ENCODE measurements around the gene STRBP.
"Not testable (repeated sequence)": the region's sequence is repeated elsewhere in the genome, so short reads cannot be mapped to it uniquely, and the experiment has no call there.

Gene STRBP

DNA sequence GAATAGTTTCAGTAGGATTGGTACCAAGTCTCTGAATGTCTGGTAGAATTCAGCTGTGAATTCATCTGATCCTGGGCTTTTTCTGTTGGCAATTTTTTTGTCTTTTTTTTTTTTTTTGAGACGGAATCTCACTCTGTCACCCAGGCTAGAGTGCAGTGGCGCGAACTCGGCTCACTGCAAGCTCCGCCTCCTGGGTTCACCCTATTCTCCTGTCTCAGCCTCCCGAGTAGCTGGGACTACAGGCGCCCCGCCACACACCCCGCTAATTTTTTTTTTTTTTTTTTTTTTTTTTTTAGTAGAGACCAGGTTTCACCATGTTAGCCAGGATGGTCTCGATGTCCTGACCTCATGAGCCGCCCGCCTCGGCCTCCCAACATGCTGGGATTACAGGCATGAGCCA, 67.9 kb downstream of the STRBP start:
- DNase-seq (ENCODE audit: low read depth in 1 of 2, low spot score in 1 of 2), result not testable (repeated sequence)

DNA sequence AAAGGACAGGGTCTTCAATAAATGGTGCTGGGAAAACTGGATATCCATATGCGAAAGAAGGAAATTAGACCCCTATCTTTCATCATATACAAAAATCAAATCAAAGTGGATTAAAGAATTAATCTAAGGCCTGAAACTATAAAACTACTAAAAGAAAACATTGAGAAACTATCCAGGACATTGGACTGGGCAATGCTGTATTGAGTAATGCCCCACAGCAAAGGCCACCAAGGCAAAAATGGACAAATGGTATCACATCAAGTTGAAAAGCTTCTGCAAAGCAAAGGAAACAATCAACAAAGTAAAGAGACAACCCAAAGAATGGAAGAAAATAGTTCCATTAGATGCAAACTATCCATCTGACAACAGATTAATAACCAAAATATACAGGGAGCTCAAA, 72.3 kb downstream of the STRBP start:
- DNase-seq (ENCODE audit: low read depth in 1 of 2, low spot score in 1 of 2), result no peak

DNA sequence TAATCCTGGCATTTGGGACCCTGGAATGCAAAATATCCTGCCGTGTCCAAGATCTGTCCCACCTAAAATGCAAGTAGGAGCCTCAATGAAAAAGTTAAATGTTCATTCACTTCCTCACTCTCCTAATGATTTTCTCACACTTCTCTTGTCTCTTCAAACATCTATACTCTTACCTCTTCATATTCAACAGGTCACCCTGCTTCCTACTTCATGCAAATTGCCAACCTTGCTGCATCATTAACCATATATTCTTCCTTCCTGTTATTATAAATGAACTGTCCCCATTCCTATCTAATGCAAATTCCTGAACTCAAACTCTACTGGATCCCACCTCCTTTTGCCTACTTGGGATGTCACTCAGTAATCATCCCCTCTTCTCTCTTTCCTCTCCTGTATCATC, 74.4 kb downstream of the STRBP start:
- no peak for DNase-seq (ENCODE audit: low read depth in 1 of 2, low spot score in 1 of 2)

DNA sequence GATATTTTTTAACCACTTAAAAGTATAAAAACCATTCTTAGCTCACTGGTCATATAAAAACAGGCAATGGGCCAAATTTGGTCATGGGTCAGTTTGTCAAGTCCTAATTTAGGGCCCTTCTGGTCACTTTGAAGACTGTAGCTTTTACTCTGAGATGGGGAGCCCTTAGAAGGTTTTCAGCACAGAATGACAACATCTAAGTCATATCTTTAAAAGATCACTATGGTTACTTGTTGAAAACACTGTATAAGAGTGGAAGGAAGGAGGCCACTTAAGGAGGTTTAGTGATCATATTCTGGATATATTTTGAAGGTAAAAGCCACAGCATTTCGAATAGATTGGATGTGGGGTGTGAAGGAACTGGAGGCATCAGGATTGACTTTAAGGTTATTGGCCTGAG, 76.7 kb downstream of the STRBP start:
- DNase-seq (ENCODE audit: low read depth in 1 of 2, low spot score in 1 of 2), result no peak

DNA sequence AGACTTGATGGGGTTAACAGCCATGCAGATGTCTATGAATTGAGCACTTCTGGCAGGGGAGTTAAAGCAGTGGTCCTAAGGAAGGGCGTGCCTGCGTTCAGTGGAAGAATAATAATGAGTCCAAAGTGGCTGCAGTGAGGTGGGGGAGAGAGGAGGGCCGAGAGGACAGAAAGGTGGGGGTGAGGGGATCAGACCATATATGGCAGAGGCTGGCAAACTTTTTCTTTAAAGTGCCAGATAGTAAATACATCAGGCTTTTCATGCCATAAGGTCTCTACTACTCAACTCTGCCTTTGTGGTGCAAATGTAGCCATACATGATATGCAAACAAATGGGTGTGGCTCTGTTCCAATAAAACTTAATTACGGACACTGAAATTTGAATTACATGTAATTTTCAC, 77.1 kb downstream of the STRBP start:
- DNase-seq (ENCODE audit: low read depth in 1 of 2, low spot score in 1 of 2), result no peak

DNA sequence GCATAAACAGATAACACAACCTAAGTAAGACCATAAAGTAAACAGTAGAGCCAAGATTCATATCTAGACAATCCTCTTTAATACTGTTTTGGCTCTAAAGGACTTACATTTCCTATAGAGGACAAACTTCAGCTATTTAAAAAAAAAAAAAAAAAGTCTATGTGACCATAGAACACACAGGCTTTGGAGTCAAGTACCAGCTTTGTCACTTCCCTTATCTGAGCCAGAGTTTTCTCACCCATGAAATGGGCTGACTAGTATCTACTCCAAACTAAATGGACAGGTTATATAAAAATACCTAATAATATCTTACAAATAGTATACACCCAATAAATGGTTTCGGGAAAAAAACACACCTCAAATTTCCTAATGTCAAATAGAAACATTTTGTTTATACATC, 81.3 kb downstream of the STRBP start:
- DNase-seq (ENCODE audit: low read depth in 1 of 2, low spot score in 1 of 2), result no peak

DNA sequence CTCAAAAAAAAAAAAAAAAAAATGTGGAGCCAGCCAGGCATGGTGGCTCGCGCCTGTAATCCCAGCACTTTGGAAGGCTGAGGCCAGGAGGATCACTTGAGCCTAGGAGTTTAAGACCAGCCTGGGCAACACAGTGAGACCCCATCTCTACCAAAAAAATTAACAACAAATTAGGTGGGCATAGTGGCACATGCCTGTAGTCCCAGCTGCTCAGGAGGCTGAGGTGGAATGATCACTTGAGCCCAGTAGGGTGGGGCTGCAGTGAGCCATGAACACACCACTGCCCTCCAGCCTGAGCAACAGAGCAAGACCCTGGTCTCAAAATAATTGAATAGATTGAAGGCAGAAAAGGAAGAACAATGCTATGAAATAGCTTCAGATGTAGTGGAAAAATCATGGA, 82.4 kb downstream of the STRBP start:
- DNase-seq (ENCODE audit: low read depth in 1 of 2, low spot score in 1 of 2), result not testable (repeated sequence)

DNA sequence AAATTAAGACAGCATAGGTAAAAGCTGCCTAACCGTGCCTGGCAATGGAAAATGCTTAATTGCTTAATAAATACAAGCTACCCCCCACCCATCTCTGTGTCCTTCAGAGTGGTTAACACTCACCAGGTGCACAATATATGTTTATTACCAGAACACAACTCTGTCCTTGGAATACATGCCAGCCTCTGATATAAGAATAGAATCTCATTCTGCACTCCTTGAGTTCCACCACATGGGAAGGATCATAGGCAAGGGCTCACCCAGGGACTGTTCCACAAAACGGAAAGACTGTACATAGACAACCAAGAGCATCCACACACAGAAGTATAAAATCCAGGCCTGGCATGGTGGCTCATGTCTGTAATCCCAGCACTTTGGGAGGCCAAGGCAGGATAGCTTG, 91.4 kb downstream of the STRBP start:
- no peak for DNase-seq (ENCODE audit: low read depth in 1 of 2, low spot score in 1 of 2)

DNA sequence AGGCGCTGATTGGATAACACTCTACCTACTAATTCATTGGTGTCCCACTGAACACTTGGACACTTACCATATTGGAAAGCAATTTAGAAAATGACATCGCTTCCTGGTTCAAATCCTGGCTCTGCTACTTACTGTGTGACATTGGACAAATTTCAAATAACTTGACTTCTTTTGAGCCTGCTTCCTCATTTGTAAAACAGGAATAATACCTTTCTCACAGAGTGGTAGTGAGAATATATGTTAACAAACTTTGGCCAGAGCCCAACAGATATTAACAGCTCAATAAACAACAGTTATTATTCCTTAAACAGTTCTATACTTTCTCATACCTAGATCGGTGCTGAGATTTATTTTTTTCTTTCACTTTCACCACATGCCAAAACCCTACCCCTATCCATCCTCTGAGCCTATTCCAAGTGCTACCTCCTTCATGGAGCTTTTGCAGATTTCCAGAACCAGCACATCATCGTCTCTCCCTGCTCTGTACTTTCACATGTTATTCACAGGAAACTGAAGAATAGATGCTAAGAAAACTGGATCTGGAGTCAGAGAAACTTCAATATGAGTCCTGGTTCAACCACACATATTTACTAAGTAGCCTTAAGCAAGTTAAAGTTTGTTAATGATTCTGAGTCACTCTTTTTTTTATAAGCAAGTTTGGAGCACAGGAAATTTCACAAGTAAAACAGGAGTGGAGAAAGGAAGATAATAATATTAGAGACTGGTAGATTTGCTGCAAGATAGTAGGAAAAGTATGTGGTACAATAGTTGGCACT, 92.3 kb downstream of the STRBP start:
- no peak for DNase-seq (ENCODE audit: low read depth in 1 of 2, low spot score in 1 of 2)

DNA sequence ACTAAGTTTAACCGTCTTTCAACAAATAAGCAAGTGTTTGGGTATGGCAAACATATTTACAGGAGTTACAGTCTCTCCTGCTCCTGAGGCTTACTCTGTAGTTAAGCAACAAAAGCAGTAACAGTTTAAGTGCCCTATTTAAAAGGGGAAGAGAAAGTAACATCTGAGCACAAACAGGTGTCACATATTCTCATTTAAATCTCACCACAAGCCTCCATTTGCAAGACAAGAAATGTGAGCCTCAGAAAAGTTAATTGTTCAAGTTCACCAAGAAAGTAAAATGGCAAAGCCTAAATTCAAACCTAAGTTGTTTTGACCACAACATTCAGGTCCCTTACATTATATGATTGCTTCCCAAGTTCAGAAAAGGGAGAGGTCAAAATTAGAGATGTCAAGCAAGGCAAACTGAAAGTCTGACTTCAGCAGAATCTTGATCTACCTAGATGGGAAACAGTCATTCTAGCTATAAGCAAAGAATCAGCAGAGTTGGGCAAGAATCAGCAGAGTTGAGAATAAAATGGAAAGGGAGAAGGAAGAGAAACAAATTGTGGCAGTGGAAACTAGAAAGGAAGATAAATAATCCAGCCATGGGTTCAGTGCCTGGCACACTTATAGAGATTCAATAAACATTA, 93.4 kb downstream of the STRBP start:
- DNase-seq (ENCODE audit: low read depth in 1 of 2, low spot score in 1 of 2), result no peak

DNA sequence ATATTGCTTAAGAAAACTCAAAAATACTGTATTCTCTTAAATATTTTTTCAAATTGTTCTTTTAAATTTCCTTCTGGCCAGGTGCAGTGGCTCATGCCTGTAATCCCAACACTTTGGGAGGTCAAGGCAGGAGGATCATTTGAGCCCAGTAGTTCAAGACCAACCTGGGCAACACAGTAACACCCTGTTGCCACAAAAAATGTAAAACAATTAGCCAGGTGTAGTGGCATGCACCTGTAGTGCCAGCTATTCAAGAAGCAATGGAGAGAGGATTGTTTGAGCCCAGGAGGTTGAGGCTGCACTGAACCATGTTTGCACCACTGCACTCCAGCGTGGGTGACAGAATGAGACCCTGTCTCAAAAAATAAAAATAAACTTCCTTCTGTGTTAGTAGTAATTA, 94.3 kb downstream of the STRBP start:
- DNase-seq (ENCODE audit: low read depth in 1 of 2, low spot score in 1 of 2), result no peak

DNA sequence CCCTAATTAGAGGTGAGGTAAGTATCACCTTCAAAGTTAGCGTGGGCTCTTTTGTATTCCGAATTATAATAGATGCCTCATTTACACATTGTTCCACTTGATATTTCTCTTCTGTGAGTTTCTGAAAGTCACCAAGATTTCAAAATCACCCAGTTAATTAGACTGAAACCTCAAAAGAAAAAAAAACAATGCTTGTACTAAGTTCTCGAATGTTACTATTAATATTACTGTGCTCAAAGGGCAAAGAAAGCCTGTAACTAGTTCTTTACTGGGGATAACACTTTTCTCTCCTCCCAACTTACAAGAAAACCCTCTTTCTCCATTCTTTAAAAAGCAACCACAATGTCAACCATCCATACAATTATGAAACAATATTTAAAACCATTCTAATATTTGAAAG, 98.5 kb downstream of the STRBP start:
- DNase-seq (ENCODE audit: low read depth in 1 of 2, low spot score in 1 of 2), result no peak

DNA sequence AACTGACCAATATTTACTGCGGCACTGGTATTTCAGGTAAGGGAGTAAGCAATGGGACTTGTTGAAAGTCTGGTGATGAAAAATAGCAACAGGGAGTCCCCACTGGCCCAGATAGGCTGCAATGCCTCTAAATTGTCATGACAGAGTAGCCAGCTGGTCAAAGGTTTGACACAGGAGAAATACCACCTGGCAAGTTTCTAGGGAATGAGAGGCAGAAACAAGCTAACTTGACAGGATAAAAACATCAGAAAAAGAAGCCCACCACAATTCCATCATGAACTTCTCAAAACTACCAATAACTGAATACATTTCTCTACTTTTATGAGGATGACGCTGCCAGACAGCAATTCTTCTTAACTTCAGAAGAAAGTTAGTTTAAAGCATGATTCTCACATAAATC, 99.8 kb downstream of the STRBP start:
- no peak for DNase-seq (ENCODE audit: low read depth in 1 of 2, low spot score in 1 of 2)

DNA sequence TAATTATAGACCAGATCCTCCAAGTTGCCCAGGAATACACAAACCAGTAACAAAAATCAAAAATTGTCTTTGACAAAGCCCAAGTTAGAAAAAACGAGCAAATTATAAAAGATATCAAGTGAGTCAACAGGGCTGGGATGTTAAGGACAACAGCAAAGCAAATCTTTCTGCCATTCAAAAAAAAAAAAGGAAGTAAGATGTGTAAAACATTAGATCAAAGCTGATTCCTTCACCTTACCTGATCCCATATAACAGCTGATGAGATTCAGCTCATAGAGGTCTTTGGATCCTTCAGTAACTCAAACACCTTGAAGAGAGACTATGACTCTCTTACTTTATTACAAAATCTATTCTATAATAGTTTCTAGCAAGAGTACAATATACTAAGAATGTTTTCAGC, 100.9 kb downstream of the STRBP start:
- no peak for DNase-seq (ENCODE audit: low read depth in 1 of 2, low spot score in 1 of 2)

DNA sequence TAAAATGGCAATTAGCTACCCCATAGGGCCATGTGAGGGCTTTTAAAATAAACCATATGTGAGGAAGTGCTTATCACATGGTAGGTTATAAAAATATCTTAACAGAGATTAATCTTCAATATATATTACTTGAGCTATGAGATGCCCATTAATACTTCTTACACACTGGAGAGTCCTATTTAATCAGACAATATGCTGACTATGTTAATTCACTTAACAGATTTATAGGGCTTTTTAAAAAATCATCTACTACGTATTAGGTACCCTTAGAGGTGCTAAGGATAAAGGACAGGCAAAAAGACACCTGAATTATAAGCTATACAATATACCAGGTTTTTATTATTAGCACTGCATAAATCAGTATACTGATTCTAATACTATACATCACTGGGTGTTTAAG, 102.6 kb downstream of the STRBP start:
- no peak for DNase-seq (ENCODE audit: low read depth in 1 of 2, low spot score in 1 of 2)

DNA sequence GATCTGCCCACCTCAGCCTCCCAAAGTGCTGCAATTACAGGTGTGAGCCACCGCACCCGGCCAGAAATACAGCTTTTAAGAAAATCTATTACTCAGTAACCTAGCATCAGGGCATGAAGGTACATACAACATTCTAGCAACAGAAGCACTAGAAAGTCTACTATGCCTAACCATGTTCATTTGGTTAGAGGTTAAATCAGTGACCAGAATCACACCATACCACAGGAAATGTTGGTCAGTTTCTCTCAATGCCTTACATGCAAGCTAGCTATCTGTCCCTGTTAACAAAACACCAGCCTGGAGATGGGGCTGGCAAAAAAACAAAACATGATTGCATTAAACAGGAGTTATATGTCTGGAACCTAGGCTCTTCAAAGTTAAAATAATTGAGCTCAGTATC, 104.1 kb downstream of the STRBP start:
- DNase-seq (ENCODE audit: low read depth in 1 of 2, low spot score in 1 of 2), result no peak

DNA sequence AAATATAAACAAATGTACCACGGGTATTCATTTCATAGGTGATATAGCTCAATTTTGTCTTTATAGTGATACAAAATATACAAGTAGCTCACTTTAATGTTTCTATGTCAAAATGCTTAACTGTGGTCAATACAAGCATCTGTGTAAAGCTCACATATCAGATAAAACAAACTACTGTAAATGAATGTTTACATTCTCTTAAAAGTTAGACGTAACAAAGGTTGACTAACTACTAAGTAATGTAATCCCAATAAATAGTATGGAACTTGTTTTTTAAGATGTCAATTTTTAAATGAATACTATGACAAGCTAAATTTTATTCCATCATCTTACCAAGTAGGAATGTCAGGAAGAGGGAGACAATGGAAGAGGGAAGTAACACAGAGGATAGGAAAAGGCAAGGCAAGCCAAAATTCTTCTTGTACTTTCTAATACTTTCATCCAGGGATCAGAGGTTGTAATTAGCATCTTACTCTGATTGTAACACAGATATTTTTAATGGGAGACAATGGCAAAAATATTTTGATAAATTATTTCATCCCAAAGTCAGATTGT, 105.5 kb downstream of the STRBP start:
- no peak for DNase-seq (ENCODE audit: low read depth in 1 of 2, low spot score in 1 of 2)

DNA sequence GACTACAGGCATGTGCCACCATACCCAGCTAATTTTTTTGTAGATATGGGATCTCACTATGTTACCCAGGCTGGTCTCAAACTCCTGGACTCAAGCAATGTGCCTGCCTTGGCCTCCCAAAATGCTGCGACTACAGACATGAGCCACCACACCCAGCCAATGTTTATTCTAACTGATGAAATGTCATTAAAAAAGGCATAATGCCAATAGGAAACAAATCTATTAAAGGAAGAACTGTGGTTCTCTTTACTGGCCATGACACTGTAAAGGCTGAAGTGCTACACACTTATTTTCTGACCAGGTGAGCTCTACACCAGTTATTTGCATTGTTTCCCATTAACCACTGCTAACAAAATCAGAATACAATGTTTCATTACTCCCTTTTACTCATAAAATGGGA, 106.0 kb downstream of the STRBP start:
- no peak for DNase-seq (ENCODE audit: low read depth in 1 of 2, low spot score in 1 of 2)

DNA sequence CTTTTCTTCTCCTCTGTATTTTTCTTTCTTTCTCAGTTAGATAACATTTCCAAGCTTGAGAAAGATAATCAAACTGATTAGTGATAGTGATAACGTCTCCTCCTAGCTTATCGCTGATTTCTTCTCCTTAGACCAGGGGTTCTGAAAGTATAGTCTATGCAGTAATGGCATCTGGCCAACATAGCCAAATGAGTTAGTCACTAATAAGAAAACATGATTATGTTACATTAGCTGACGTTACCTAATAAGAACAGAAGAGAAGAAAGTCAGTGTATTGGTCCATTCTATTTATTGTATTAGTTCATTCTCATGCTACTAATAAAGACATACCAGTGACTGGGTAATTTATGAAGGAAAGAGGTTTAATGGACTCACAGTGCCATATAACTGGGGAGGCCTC, 111.2 kb downstream of the STRBP start:
- no peak for DNase-seq (ENCODE audit: low read depth in 1 of 2, low spot score in 1 of 2)

DNA sequence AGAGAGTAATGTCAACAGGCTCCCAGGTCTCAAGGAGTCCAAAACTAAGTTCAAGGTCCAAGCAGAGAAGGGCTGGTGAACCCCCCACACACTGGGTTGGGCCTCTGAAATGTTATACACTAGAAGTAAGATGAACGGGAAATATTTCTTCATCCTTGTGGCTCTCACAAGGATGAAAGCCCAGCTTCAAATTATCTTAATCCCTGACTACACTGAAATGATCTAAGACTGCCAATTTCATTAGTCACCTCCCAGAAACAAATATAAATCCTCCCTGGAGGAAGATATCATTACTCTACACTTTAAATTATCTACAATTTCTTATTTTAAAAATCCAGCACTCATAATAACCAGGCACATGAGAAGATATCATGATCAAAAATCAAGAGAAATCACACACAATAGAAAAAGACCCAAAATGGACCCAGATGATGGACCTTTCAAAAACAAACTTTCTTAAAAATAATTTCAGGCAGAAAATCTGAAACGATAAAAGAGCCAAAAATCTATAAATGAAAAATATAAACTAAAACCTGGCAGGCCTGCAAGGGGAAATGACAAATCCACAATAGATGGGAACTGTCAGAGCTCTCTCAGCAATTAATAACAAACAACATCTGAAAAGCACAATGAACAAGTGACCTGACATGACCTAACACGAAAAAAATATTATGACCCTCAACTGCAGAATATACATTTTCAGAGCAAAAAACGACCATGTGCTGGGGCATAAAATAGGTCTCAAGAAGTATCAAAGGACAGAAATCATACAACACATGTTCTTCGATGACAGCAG, 117.5 kb downstream of the STRBP start:
- no peak for DNase-seq (ENCODE audit: low read depth in 1 of 2, low spot score in 1 of 2)

DNA sequence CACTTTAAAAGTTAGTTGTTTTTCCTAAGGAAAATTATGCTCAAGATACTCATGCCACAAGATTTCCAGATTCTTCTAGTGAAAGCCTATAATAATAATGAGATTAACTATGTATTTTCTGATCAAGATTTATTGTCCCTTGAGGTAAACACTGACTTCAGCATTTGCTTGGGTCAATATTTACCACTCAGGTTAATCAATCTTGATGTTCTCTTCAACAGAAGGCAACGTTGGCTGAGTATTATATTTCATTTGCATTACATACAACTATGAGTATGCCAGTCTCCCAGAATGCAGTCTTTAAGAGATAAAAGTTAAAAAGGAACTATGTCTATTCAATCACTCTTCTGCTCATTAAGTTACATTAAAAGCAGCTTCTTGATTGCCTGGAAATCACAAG, 119.3 kb downstream of the STRBP start:
- no peak for DNase-seq (ENCODE audit: low read depth in 1 of 2, low spot score in 1 of 2)

DNA sequence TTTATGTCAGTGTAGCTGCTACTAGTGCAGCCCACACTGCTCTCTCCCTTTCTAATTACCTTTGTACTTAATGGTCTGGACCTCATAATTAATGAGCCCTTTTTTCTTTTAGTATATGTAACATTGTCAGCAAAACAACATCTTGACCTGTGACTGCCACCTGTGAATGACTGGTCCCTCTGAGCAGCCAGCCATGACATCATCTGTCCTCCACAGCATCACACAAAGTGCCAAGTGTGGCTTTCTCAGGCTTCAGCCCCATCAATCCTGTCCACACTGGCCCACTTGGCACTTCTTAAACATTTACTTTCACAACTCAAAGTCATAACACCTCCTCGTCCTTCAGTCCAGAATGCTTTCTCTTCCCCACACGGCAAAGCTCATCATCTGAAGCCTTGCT, 130.2 kb downstream of the STRBP start:
- DNase-seq (ENCODE audit: low read depth in 1 of 2, low spot score in 1 of 2), result no peak
